ENCODE data around the gene CHPF2.

CHPF2 gene

DNA sequence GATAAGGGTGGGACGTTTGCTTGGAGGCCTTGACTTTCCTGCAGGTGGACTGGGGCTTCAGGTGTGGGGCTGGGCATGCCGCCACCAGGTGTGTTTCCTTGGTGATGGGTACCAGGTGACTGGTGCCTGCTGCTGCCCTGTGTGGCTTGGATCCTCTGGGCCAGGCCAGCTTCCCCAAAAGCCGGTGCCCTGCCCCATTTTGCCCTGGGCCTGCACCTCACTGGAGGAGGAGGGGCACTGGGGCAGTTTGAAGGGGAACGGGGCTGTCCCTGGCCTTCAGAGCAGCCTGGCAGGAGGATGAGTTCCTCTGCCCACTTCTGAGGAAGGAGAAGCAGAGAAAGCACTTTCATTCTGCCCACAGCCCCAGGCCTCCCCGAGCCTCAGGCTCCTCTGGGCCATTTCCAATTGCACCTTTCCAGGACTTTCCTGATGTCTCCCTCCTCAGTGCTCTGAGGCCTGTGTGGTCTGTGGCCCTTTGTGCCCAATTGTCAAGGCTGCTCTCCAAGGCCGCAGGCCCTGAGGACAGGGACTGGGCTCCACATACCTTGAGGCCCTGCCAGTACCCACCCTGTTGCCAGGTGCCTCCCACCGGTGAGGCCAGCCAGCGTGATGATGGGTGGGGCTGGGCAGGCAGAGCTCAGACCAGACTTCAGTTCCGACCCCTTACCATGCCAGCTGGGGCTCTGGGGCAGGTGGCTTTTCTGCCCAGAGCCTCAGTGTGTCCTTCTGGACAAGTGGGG is 41.5 kb downstream of the CHPF2 start:
- peaks cover 4% of the 10 kb centered on the region for H3K4me1 ChIP-seq (ENCODE audit: control insufficient read depth, low read depth, low read length)
- no peak overlapping the region for H2BK15ac ChIP-seq (replicated peaks; ENCODE audit: low read depth)
- H2BK5ac ChIP-seq (ENCODE audit: low read length): no peak overlapping the region
- no peak overlapping the region for H2AK5ac ChIP-seq (ENCODE audit: low read length)
- no peak overlapping the region for H3K9ac ChIP-seq (ENCODE audit: low read length)
- no peak overlapping the region for H3K18ac ChIP-seq (ENCODE audit: low read length)
- no peak overlapping the region for H3K27ac ChIP-seq (ENCODE audit: low read depth, low read length)
- no peak overlapping the region for H3K4me2 ChIP-seq (ENCODE audit: low read length)
- H3K79me1 ChIP-seq (ENCODE audit: low read length): no peaks in the 10 kb centered on the region
- no peaks in the 10 kb centered on the region for H3K36me3 ChIP-seq (ENCODE audit: control insufficient read depth, insufficient read depth, low read length)
- DNase-seq: no peak
- no peak overlapping the region for H3K4me3 ChIP-seq (ENCODE audit: low read length)
- no peaks in the 10 kb centered on the region for H3K27me3 ChIP-seq (ENCODE audit: insufficient read depth, low read length, poor library complexity)
- H3K56ac ChIP-seq (ENCODE audit: low read length): no peak overlapping the region
- no CpG with 5 or more reads among the region's 9 CpGs for WGBS (ENCODE audit: extremely low coverage, insufficient coverage, low lambda C conversion rate)
- H3K79me2 ChIP-seq (ENCODE audit: control insufficient read depth, insufficient read depth, low read length): no peaks in the 10 kb centered on the region
- H4K5ac ChIP-seq (ENCODE audit: low read length): no peak overlapping the region
- H3K23ac ChIP-seq (ENCODE audit: low read length): no peak overlapping the region
- H3K4ac ChIP-seq (ENCODE audit: low read depth, low read length): no peak overlapping the region
- no peak overlapping the region for H2BK120ac ChIP-seq (ENCODE audit: low read depth, low read length)
- H4K8ac ChIP-seq (ENCODE audit: low read depth, low read length): no peak overlapping the region

DNA sequence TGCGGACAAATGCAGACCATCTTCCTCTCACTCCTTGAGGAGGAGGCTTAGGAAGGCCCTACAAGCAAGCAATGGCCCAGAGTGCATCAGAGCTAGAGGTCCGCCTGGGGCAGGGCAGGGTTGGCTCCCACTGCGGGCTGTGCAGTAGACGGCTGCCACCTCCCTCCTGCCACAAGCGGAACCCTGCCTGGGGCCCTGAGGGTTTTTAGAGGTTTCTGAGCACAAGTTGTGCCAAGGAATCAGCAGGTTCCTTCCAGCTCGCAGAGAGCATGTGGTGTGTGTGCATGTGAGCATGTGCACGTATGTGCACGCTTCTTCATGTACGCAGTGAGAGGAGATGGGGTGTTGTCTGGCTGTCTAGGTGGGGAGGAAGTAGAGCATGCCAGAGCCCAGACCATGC is 42.1 kb downstream of the CHPF2 start:
- Histone ChIP-seq H3K23ac (ENCODE audit: low read length) (no peak overlapping the region), H3K27me3 (ENCODE audit: insufficient read depth, low read length, poor library complexity) (no peaks in the 10 kb centered on the region), H2BK5ac (ENCODE audit: low read length) (no peak overlapping the region), H3K9ac (ENCODE audit: low read length) (no peak overlapping the region), H3K18ac (ENCODE audit: low read length) (no peak overlapping the region), H2BK15ac (replicated peaks; ENCODE audit: low read depth) (no peak overlapping the region), H4K5ac (ENCODE audit: low read length) (no peak overlapping the region), H3K36me3 (ENCODE audit: control insufficient read depth, insufficient read depth, low read length) (no peaks in the 10 kb centered on the region), H2BK120ac (ENCODE audit: low read depth, low read length) (no peak overlapping the region), H3K79me1 (ENCODE audit: low read length) (no peaks in the 10 kb centered on the region), H3K4me3 (ENCODE audit: low read length) (no peak overlapping the region), H2AK5ac (ENCODE audit: low read length) (peak overlapping the region; percentile 28), H3K4me2 (ENCODE audit: low read length) (no peak overlapping the region), H3K27ac (ENCODE audit: low read depth, low read length) (no peak overlapping the region), H3K4ac (ENCODE audit: low read depth, low read length) (no peak overlapping the region), H4K8ac (ENCODE audit: low read depth, low read length) (no peak overlapping the region), H3K4me1 (ENCODE audit: control insufficient read depth, low read depth, low read length) (peaks cover 4% of the 10 kb centered on the region), H3K79me2 (ENCODE audit: control insufficient read depth, insufficient read depth, low read length) (no peaks in the 10 kb centered on the region), H3K56ac (ENCODE audit: low read length) (no peak overlapping the region)
- no CpG with 5 or more reads among the region's 9 CpGs for WGBS (ENCODE audit: extremely low coverage, insufficient coverage, low lambda C conversion rate)
- no peak for DNase-seq

DNA sequence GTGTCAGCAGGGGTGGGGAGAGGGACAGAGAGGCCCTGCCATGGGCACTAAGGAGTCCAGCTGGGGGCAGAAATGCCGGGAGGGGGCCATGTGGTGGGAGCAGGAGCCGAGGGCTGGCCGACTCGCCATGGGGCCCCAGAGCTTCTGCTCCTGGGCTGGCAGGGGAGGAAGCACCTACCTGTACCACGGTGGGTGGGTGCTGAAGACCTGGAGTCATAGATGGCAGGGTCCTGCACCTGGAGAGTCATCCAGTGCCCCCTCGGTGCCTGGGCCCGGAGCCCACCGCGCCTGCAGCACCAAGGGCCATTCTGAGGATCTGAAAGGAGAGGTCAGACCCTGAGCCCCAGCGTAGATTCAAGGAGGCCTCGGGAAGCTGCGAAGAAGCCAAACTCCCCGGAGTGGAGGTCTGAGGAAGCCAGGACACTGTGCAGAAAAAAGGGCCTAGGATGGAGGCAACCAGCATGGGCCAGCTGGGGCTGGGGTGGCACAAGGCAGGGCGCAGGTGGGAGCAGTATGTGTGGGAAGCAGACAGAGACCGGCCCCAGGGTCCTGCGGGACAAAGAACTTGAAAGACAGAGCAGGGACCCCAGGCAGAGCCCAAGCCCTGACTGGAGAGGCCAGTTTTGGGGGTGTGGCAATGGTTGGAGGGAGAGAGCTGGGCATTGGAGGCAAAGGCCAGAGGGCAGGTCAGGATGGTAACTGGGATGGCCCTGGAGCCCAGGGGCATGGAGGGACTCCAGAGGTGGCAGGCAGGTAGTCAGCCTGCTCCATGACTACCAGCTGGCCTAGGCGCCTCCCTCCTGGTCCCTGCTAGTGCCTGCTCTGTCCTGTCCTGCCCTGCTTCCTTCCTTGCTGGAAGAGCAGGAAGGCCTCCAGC is 42.9 kb downstream of the CHPF2 start:
- no peak overlapping the region for H3K27ac ChIP-seq (ENCODE audit: low read depth, low read length)
- no peak overlapping the region for H3K18ac ChIP-seq (ENCODE audit: low read length)
- H2AK5ac ChIP-seq (ENCODE audit: low read length): peak overlapping the region; percentile 28
- no peak overlapping the region for H3K4me3 ChIP-seq (ENCODE audit: low read length)
- peak overlapping the region; percentile 67 for H3K56ac ChIP-seq (ENCODE audit: low read length)
- DNase-seq: no peak
- H2BK15ac ChIP-seq (replicated peaks; ENCODE audit: low read depth): no peak overlapping the region
- no peaks in the 10 kb centered on the region for H3K79me2 ChIP-seq (ENCODE audit: control insufficient read depth, insufficient read depth, low read length)
- peak overlapping the region; percentile 5 for H2BK5ac ChIP-seq (ENCODE audit: low read length)
- no peak overlapping the region for H3K4ac ChIP-seq (ENCODE audit: low read depth, low read length)
- H3K4me1 ChIP-seq (ENCODE audit: control insufficient read depth, low read depth, low read length): peaks cover 4% of the 10 kb centered on the region
- no peak overlapping the region for H3K9ac ChIP-seq (ENCODE audit: low read length)
- no peak overlapping the region for H2BK120ac ChIP-seq (ENCODE audit: low read depth, low read length)
- no peak overlapping the region for H3K4me2 ChIP-seq (ENCODE audit: low read length)
- H3K79me1 ChIP-seq (ENCODE audit: low read length): no peaks in the 10 kb centered on the region
- H3K27me3 ChIP-seq (ENCODE audit: insufficient read depth, low read length, poor library complexity): no peaks in the 10 kb centered on the region
- H4K8ac ChIP-seq (ENCODE audit: low read depth, low read length): no peak overlapping the region
- H3K23ac ChIP-seq (ENCODE audit: low read length): peak overlapping the region; percentile 69
- WGBS (ENCODE audit: extremely low coverage, insufficient coverage, low lambda C conversion rate): no CpG with 5 or more reads among the region's 17 CpGs
- no peaks in the 10 kb centered on the region for H3K36me3 ChIP-seq (ENCODE audit: control insufficient read depth, insufficient read depth, low read length)
- H4K5ac ChIP-seq (ENCODE audit: low read length): no peak overlapping the region

DNA sequence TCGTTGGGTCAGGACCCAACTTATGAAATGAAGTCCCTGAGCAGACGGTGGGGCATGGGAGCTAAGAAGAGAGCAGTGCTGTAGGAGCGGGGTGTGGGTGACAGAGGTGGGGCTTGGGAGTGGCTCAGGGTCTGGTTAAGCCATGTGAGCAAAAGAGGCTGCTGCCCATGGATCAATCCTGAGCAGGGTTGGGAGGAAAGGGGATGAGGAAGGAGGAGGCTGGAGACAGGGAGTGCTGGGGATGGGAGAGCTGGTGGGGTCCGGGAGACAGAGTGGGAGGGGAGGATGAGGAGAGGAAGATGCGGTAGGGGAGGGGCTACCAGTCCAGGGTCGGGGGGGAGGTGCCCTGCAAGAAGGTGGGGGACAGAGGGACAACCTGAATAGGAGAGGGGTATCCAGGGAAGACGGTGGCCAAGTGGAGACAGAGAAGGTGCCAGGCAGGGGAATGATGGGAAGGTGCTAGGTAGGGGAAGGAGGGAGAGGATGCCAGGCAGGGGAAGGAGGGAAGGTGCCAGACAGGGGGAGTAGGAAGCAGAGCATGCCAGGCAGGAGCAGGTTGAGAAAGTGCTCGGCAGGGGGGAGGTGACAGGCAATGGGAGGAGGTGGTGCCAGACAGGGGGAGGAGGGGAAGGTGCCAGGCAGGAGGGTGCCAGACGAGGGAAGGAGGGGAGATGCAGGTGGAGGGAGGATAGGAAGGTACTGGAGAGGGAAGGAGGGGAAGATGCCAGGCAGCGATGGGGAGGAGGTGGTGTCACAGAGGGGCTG is 43.7 kb downstream of the CHPF2 start:
- Histone ChIP-seq H3K23ac (ENCODE audit: low read length) (no peak overlapping the region), H3K79me1 (ENCODE audit: low read length) (no peaks in the 10 kb centered on the region), H2BK120ac (ENCODE audit: low read depth, low read length) (no peak overlapping the region), H3K79me2 (ENCODE audit: control insufficient read depth, insufficient read depth, low read length) (no peaks in the 10 kb centered on the region), H2BK5ac (ENCODE audit: low read length) (peak overlapping the region; percentile 5), H3K4ac (ENCODE audit: low read depth, low read length) (no peak overlapping the region), H3K9ac (ENCODE audit: low read length) (no peak overlapping the region), H3K4me1 (ENCODE audit: control insufficient read depth, low read depth, low read length) (peaks cover 4% of the 10 kb centered on the region), H4K8ac (ENCODE audit: low read depth, low read length) (no peak overlapping the region), H2BK15ac (replicated peaks; ENCODE audit: low read depth) (no peak overlapping the region), H4K5ac (ENCODE audit: low read length) (no peak overlapping the region), H3K18ac (ENCODE audit: low read length) (no peak overlapping the region), H3K4me3 (ENCODE audit: low read length) (no peak overlapping the region), H3K27ac (ENCODE audit: low read depth, low read length) (no peak overlapping the region), H2AK5ac (ENCODE audit: low read length) (peak overlapping the region; percentile 27), H3K27me3 (ENCODE audit: insufficient read depth, low read length, poor library complexity) (no peaks in the 10 kb centered on the region), H3K56ac (ENCODE audit: low read length) (peak overlapping the region; percentile 67), H3K36me3 (ENCODE audit: control insufficient read depth, insufficient read depth, low read length) (no peaks in the 10 kb centered on the region), H3K4me2 (ENCODE audit: low read length) (no peak overlapping the region)
- WGBS (ENCODE audit: extremely low coverage, insufficient coverage, low lambda C conversion rate): no CpG with 5 or more reads among the region's 10 CpGs
- DNase-seq: peak; percentile 71

DNA sequence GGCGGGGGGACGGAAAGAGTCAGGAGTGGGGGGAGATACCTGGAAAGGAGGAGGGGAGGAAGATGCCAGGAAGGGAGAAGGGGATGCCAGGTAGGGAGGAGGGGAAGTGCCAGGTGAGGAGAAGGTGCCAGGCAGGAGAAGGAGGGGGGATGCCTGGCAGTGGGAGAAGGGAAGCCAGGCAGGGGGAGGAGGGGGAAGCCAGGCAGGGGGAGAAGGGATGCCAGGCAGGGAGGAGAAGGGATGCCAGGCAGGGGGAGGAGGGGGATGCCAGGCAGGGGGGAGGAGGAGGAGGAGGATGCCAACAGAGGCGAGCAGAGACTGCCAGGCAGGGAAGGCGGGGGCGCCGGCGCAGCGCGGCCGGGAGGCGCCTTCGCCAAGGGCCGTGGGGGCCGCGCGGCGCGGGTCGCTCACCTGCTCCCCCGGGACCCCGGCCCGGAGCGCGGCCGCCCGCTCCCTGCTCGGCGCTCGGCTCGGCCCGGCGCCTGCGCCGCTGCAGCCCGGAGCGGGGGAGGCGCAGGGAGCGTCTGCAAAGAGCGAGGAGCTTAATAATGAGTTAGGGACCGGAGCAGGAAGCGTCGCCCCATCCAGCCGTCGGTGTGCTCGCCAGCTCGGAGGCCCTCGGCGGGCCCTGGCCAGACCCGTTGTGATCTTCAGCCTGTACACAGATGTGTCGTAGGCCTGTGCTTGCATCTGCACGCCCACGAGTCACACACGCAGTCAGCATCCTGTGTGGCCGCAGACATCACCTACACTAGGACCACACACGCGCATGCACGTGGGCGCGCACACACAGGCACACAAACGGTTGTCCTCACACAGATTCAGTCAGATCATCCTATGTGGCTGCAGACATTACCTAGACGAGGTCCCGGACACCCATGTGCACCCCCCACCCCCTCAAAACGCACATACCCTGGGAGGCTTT is 44.6 kb downstream of the CHPF2 start:
- Histone ChIP-seq H3K79me2 (ENCODE audit: control insufficient read depth, insufficient read depth, low read length) (no peaks in the 10 kb centered on the region), H3K23ac (ENCODE audit: low read length) (no peak overlapping the region), H3K18ac (ENCODE audit: low read length) (no peak overlapping the region), H3K36me3 (ENCODE audit: control insufficient read depth, insufficient read depth, low read length) (no peaks in the 10 kb centered on the region), H4K5ac (ENCODE audit: low read length) (peak overlapping the region; percentile 73), H3K4me3 (ENCODE audit: low read length) (peak overlapping the region; percentile 28), H3K4ac (ENCODE audit: low read depth, low read length) (no peak overlapping the region), H4K8ac (ENCODE audit: low read depth, low read length) (no peak overlapping the region), H2BK120ac (ENCODE audit: low read depth, low read length) (no peak overlapping the region), H3K79me1 (ENCODE audit: low read length) (no peaks in the 10 kb centered on the region), H3K4me1 (ENCODE audit: control insufficient read depth, low read depth, low read length) (peaks cover 4% of the 10 kb centered on the region), H3K4me2 (ENCODE audit: low read length) (peak overlapping the region; percentile 73), H3K27me3 (ENCODE audit: insufficient read depth, low read length, poor library complexity) (no peaks in the 10 kb centered on the region), H2AK5ac (ENCODE audit: low read length) (no peak overlapping the region), H3K56ac (ENCODE audit: low read length) (peak overlapping the region; percentile 93), H2BK15ac (replicated peaks; ENCODE audit: low read depth) (no peak overlapping the region), H3K27ac (ENCODE audit: low read depth, low read length) (no peak overlapping the region), H2BK5ac (ENCODE audit: low read length) (peak overlapping the region; percentile 62), H3K9ac (ENCODE audit: low read length) (peak overlapping the region; percentile 62)
- DNase-seq: peak; percentile 78
- no CpG with 5 or more reads among the region's 63 CpGs for WGBS (ENCODE audit: extremely low coverage, insufficient coverage, low lambda C conversion rate)

Measured in mesendoderm (in vitro differentiated cells).